ENCODE measurements around the gene CDH18.

- TF ChIP-seq EZH2phosphoT487 (conservative IDR thresholded peaks at IDR 0.05; ENCODE audit: low read length) (no peak), CTCF (IDR thresholded peaks at IDR 0.05; ENCODE audit: insufficient read depth, low read length, poor library complexity, severe bottlenecking) (no peak)
Measured at GRCh38 chr5:19568004-19568403, 420.0 kb downstream of the CDH18 start.

Data from SU-DHL-6 (cell line).